Karpas-422 (cell line): ENCODE data around the gene CSF3. TPM values are rescaled to one million over a fixed set of nuclear protein-coding genes. Genes with fewer than 3 reads are reported as not detected.
"Not testable (repeated sequence)": the region's sequence is repeated elsewhere in the genome, so short reads cannot be mapped to it uniquely, and the experiment has no call there.

ENCODE experiments used
- DNase-seq: peaks from one replicate; pipeline ENCODE4 v3.0.0-alpha.2; 2015
- H2AFZ ChIP-seq: fragments of 200-600 bp; sonication (generic); 2 replicates; pipeline ENCODE4 v1.6.1; 2014; ENCODE audit warnings: antibody characterized with exemption, low read length, mixed read lengths
- H3K27ac ChIP-seq: fragments of 200-600 bp; sonication (generic); 2 replicates; pipeline ENCODE4 v1.5.1; 2014; ENCODE audit warnings: mild to moderate bottlenecking, low read length, moderate library complexity
- H3K27me3 ChIP-seq: fragments of 200-600 bp; sonication (generic); 2 replicates; pipeline ENCODE4 v1.6.1; 2014; ENCODE audit warnings: low read length, mixed read lengths
- H3K36me3 ChIP-seq: fragments of 200-600 bp; sonication (generic); 2 replicates; pipeline ENCODE4 v1.6.1; 2014; ENCODE audit warnings: low read length, mixed read lengths; ENCODE audit not compliant: insufficient read depth
- H3K4me1 ChIP-seq: fragments of 200-600 bp; sonication (generic); 2 replicates; pipeline ENCODE4 v1.6.1; 2014; ENCODE audit warnings: mild to moderate bottlenecking, low read length, mixed read lengths
- H3K4me2 ChIP-seq: fragments of 200-600 bp; sonication (generic); 2 replicates; pipeline ENCODE4 v1.6.1; 2014; ENCODE audit warnings: low read length, low read depth, mild to moderate bottlenecking; ENCODE audit not compliant: poor library complexity, severe bottlenecking
- H3K4me3 ChIP-seq: fragments of 200-600 bp; sonication (generic); 2 replicates; pipeline ENCODE4 v1.5.1; 2014; ENCODE audit warnings: mild to moderate bottlenecking, antibody characterized with exemption, low read length, mixed read lengths
- H3K79me2 ChIP-seq: fragments of 200-600 bp; sonication (generic); 2 replicates; pipeline ENCODE4 v1.6.1; 2014; ENCODE audit warnings: mild to moderate bottlenecking, low read length, mixed read lengths
- H3K9ac ChIP-seq: fragments of 200-600 bp; sonication (generic); 2 replicates; pipeline ENCODE4 v1.6.0; 2014; ENCODE audit warnings: low read length
- H3K9me2 ChIP-seq: fragments of 200-600 bp; sonication (generic), shearing (Covaris generic); replicated peaks from 2 replicates; pipeline ENCODE4 v1.6.0; 2014; ENCODE audit warnings: mild to moderate bottlenecking, low read length, moderate library complexity; ENCODE audit not compliant: insufficient read depth
- H3K9me3 ChIP-seq: fragments of 300-700, 200-600 bp; sonication (generic); 2 replicates; pipeline ENCODE4 v1.6.1; 2014; ENCODE audit warnings: low read length, mixed read lengths
- H4K20me1 ChIP-seq: fragments of 200-600 bp; sonication (generic); 2 replicates; pipeline ENCODE4 v1.6.1; 2014; ENCODE audit warnings: mild to moderate bottlenecking, antibody characterized with exemption, low read length, low read depth; ENCODE audit not compliant: insufficient read depth
- total RNA-seq: library from RNA; depleted of rRNA; stranded (reverse); fragments of >200 nt; shearing (Covaris generic); gene quantifications from 2 replicates; pipeline ENCODE4 v1.2.3, GENCODE V29; 2014; ENCODE audit warnings: low replicate concordance

CSF3 gene
- total RNA-seq, 1 experiment from 2014 or later: not detected

GRCh38 chr17:40004072-40004471, 11.2 kb upstream of the CSF3 start:
- no peak overlapping the region for H2AFZ ChIP-seq
- no peaks in the 10 kb centered on the region for H3K79me2 ChIP-seq
- DNase-seq: no peak
- no peak overlapping the region for H3K4me3 ChIP-seq
- no peak overlapping the region for H3K27ac ChIP-seq
- no peaks in the 10 kb centered on the region for H3K9me3 ChIP-seq
- H3K27me3 ChIP-seq: no peaks in the 10 kb centered on the region
- no peaks in the 10 kb centered on the region for H4K20me1 ChIP-seq
- H3K4me2 ChIP-seq: no peak overlapping the region
- H3K36me3 ChIP-seq: no peaks in the 10 kb centered on the region
- H3K4me1 ChIP-seq: no peaks in the 10 kb centered on the region
- H3K9ac ChIP-seq: no peak overlapping the region
- no peaks in the 10 kb centered on the region for H3K9me2 ChIP-seq

GRCh38 chr17:40004712-40005111, 10.5 kb upstream of the CSF3 start:
- H3K27ac ChIP-seq: no peak overlapping the region
- H3K9ac ChIP-seq: no peak overlapping the region
- no peaks in the 10 kb centered on the region for H3K27me3 ChIP-seq
- H3K9me3 ChIP-seq: no peaks in the 10 kb centered on the region
- no peaks in the 10 kb centered on the region for H3K9me2 ChIP-seq
- H4K20me1 ChIP-seq: no peaks in the 10 kb centered on the region
- H3K36me3 ChIP-seq: no peaks in the 10 kb centered on the region
- H3K4me3 ChIP-seq: no peak overlapping the region
- no peaks in the 10 kb centered on the region for H3K4me1 ChIP-seq
- no peak overlapping the region for H2AFZ ChIP-seq
- no peaks in the 10 kb centered on the region for H3K79me2 ChIP-seq
- no peak overlapping the region for H3K4me2 ChIP-seq
- DNase-seq: no peak

GRCh38 chr17:40005520-40005919, 9.7 kb upstream of the CSF3 start:
- Histone ChIP-seq H3K9ac (no peak overlapping the region), H3K27me3 (no peaks in the 10 kb centered on the region), H3K4me2 (no peak overlapping the region), H3K4me1 (no peaks in the 10 kb centered on the region), H3K36me3 (no peaks in the 10 kb centered on the region), H3K4me3 (no peak overlapping the region), H2AFZ (no peak overlapping the region), H3K27ac (no peak overlapping the region), H4K20me1 (no peaks in the 10 kb centered on the region), H3K9me2 (no peaks in the 10 kb centered on the region), H3K79me2 (no peaks in the 10 kb centered on the region), H3K9me3 (no peaks in the 10 kb centered on the region)
- DNase-seq: no peak

GRCh38 chr17:40010946-40011500, 4.2 kb upstream of the CSF3 start:
- not testable (repeated sequence) for H3K4me1 ChIP-seq, H3K4me2 ChIP-seq, DNase-seq, H3K79me2 ChIP-seq, H2AFZ ChIP-seq, H3K27me3 ChIP-seq, H3K9ac ChIP-seq, H3K36me3 ChIP-seq, H3K4me3 ChIP-seq, H4K20me1 ChIP-seq, H3K27ac ChIP-seq, H3K9me3 ChIP-seq, H3K9me2 ChIP-seq

- H2AFZ ChIP-seq, H3K4me2 ChIP-seq, H3K9ac ChIP-seq, H3K4me3 ChIP-seq, H4K20me1 ChIP-seq, DNase-seq, H3K4me1 ChIP-seq, H3K27me3 ChIP-seq, H3K9me2 ChIP-seq, H3K27ac ChIP-seq, H3K36me3 ChIP-seq, H3K79me2 ChIP-seq, H3K9me3 ChIP-seq: not testable (repeated sequence)
Measured at GRCh38 chr17:40012017-40012647, 3.1 kb upstream of the CSF3 start.

- no peaks in the 10 kb centered on the region for H4K20me1 ChIP-seq
- H3K4me3 ChIP-seq: no peak overlapping the region
- no peaks in the 10 kb centered on the region for H3K4me1 ChIP-seq
- no peaks in the 10 kb centered on the region for H3K36me3 ChIP-seq
- H3K9me3 ChIP-seq: no peaks in the 10 kb centered on the region
- H2AFZ ChIP-seq: no peak overlapping the region
- DNase-seq: no peak
- no peaks in the 10 kb centered on the region for H3K27me3 ChIP-seq
- no peak overlapping the region for H3K27ac ChIP-seq
- no peak overlapping the region for H3K4me2 ChIP-seq
- no peak overlapping the region for H3K9ac ChIP-seq
- no peaks in the 10 kb centered on the region for H3K79me2 ChIP-seq
- H3K9me2 ChIP-seq: no peaks in the 10 kb centered on the region
Measured at GRCh38 chr17:40014375-40014980, 762 bp upstream of the CSF3 start.

GRCh38 chr17:40015998-40016985, 1.1 kb downstream of the CSF3 start:
- H3K9ac ChIP-seq: no peak overlapping the region
- H3K9me3 ChIP-seq: no peaks in the 10 kb centered on the region
- no peaks in the 10 kb centered on the region for H3K27me3 ChIP-seq
- no peaks in the 10 kb centered on the region for H3K36me3 ChIP-seq
- no peaks in the 10 kb centered on the region for H3K9me2 ChIP-seq
- no peak overlapping the region for H2AFZ ChIP-seq
- H3K79me2 ChIP-seq: no peaks in the 10 kb centered on the region
- DNase-seq: no peak
- H3K4me3 ChIP-seq: no peak overlapping the region
- no peaks in the 10 kb centered on the region for H3K4me1 ChIP-seq
- H4K20me1 ChIP-seq: no peaks in the 10 kb centered on the region
- no peak overlapping the region for H3K4me2 ChIP-seq
- H3K27ac ChIP-seq: no peak overlapping the region
